HG02943 (cell line): Measurements from ENCODE around the gene AHCYL2.
A peak's percentile ranks its signal among the peaks of the same experiment; 100 is the strongest.
"Not testable (repeated sequence)": the region's sequence is repeated elsewhere in the genome, so short reads cannot be mapped to it uniquely, and the experiment has no call there.

Experiments used
- ATAC-seq: cut with Tn5 transposase; IDR thresholded peaks from one replicate; pipeline ENCODE4 v1.9.1; 2021; ENCODE audit warnings: mild to moderate bottlenecking, low read depth, moderate library complexity; ENCODE audit not compliant: unreplicated experiment

The AHCYL2 gene

DNA sequence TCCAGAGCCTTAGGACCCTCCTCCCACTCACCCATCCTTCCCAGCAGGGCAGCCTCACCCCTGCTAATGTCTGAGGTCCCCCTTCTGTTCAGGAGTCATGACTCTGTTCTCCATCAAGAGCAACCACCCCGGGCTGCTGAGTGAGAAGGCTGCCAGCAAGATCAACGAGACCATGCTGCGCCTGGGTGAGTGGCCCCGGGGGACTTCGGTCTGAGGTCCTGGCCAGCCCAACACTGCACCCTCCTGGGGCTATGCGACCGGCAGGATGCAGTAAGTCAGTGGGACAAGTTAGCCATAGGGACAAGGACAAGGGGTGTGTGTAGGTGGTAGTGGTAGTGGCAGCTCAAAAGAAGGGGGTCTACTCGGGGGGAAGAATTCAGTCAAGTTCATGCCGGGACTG, 16.2 kb upstream of the AHCYL2 start:
- no peak for ATAC-seq

- ATAC-seq: no peak
Measured at GRCh38 chr7:129209067-129209926, 15.5 kb upstream of the AHCYL2 start.

DNA sequence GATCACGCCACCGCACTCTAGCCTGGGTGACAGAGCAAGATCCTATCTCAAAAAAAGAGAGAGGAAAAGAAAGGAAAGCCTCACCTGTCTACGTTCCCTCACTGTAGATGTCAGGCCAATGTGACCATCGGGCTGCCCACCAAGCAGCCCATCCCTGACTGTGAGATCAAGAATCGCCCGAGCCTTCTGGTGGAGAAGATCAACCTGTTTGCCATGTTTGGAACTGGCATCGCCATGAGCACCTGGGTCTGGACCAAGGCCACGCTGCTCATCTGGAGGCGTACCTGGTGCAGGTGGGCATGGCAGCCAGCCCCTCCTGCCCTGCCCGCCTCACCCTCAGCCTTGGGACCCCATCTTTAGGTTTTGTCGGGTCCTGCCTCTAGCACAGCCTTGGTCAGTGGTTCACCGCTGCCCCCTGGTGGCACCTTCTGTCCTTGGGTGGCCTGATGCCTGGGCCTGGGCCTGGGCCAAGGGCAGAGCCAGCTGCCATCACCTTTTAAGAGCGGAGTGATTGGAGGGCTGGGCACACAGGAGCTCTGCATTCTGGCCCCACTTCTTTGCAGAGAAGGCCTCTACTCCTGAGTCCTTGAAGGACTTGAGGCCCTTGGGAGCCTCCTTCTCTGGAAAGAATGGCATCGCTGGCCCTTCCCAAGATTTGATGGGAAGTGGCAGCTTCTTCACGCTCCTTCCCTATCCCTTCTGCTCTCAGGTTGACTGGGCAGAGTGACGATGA, 14.4 kb upstream of the AHCYL2 start:
- no peak for ATAC-seq

DNA sequence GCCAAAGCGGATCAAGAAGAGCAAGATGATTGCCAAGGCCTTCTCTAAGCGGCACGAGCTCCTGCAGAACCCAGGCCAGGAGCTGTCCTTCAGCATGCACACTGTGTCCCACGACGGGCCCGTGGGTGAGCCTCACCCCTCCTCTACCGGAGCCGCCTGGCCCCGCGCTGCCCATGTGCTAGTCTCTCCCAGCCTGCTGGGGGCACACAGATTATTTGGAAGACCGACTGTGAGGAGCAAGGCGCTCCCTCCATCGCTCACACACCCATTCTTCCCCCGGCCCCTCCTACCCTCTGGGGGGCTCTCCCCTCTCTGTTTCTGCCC, 13.9 kb upstream of the AHCYL2 start:
- ATAC-seq: no peak

- no peak for ATAC-seq
Measured at GRCh38 chr7:129212126-129212525, 12.7 kb upstream of the AHCYL2 start.

GRCh38 chr7:129212596-129212995, 12.2 kb upstream of the AHCYL2 start:
- no peak for ATAC-seq

- no peak for ATAC-seq
Measured at GRCh38 chr7:129213828-129214227, 11.0 kb upstream of the AHCYL2 start.

DNA sequence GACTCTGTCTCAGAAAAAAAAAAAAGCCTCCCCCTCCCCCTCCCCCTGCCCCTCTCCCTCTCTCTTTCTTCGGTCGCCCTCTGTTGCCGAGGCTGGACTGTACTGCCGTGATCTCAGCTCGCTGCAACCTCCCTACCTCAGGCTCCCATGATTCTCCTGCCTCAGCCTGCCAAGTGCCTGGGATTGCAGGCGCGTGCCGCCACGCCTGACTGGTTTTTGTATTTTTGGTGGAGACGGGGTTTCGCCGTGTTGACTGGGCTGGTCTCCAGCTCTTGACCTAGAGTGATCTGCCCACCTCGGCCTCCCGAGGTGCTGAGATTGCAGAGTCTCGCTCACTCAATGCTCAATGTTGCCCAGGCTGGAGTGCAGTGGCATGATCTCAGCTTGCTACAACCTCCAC, 9.1 kb upstream of the AHCYL2 start:
- not testable (repeated sequence) for ATAC-seq

GRCh38 chr7:129216101-129216715, 8.6 kb upstream of the AHCYL2 start:
- ATAC-seq: not testable (repeated sequence)

- ATAC-seq: not testable (repeated sequence)
Measured at GRCh38 chr7:129216821-129217416, 7.9 kb upstream of the AHCYL2 start.

- no peak for ATAC-seq
Measured at GRCh38 chr7:129218514-129219062, 6.2 kb upstream of the AHCYL2 start.

DNA sequence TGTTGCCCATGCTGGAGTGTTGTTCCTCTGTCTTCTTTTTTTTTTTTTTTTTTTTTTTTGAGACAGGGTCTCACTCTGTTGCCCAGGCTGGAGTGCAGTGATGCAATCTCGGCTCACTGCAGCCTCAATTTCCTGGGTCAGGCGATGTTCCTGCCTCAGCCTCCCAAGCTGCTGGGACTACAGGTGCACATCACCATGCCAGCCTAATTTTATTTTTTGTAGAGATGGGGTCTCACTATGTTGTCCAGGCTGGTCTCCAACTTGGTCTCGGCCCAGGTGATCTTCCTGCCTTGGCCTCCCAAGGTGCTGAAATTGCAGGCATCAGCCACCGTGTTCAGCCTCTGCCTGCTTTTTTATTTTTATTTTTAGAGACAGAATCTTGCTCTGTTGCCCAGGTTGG, 5.7 kb upstream of the AHCYL2 start:
- not testable (repeated sequence) for ATAC-seq

- no peak for ATAC-seq
Measured at GRCh38 chr7:129222064-129222463, 2.8 kb upstream of the AHCYL2 start.

DNA sequence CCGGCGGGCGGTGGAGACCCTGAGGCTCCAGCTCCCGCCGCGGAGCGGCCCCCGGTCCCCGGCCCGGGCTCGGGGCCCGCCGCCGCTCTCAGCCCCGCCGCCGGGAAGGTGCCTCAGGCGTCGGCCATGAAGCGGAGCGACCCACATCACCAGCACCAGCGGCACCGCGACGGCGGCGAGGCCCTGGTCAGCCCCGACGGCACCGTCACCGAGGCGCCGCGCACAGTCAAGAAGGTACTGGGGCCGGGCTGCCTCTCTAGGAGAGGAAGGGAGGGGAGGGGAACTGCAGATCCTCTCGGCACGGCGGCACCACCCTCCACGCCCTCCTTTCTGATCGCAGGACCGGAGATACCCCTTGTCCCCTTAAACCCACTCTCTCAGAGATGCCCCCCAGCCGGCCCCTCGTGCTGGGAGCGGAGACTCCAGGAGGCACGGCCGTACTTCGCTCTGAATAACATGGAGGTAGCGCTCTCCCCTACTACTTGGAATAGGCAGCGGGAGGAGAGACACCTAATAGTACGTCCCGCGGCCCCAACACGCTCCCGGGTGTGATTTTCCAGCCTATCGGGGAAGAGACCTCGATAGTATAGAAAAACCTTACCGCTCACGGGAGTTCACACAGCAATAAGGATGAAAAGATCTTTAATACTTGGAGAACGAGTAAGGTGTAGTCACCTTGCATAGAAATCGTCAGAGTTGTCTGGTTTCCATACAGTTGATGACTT, 538 bp downstream of the AHCYL2 start:
- ATAC-seq: peak; percentile 29

GRCh38 chr7:129225931-129226572, 1.2 kb downstream of the AHCYL2 start:
- ATAC-seq: no peak

DNA sequence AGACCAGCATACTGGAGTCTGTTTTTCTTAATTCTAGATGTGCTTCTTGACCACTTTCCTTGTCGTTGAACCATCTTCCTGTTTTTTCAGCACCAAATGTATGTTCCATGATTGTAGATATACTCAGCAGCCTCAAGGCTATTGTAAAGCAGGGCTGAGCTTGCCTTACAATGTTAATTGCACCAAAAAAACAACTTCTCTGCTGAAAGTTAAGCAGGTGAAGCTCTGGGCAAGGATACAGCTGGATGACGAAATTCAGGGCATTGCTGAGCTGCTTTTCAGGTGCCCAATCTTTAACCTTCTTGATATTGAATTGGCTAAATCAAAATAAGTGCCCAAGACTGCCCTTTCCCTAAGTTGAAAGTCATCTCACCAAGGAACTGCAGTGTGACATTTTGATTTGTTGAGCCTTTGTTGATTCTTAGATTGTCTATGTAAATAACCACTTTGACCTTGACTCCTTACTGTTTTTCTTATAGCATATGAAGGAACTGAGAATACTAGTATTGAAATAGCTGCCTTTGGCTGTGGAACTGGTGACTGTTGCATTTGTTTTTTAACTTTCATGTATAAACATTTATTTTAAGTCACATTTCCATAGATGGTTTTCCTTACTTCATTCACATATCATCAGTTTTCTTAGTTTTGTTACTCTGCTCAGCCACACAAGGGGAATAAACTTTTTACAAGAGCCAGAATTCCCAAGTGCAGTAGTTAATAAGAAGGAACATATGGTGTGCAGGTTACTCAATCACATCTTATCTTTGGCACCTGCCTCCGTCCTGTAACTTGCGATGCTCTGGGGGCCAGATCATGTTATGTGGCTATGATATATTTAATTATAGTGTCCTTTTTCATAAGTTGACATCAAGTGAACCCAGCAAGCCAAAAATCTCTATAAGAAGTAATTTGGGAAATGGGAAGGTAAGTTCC, 3.1 kb downstream of the AHCYL2 start:
- ATAC-seq: no peak

DNA sequence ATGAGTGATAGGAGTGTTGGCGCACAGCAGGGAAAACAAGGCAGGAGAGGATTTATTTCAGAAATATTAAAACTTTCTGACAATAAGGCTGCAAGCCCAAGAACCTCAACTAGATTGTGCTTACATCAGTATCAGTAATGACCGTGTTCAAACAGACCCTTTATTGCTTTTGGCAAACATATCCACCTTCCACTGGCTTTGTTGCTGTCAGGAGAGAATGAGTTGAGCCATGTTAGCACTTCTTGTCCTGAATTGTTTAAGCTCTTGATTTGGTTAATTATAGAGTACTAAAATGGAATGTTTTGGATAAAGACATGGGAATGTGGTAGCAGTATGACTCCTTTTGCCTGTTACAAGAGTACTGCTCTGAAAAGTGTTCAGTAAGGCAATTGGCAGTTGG, 3.8 kb downstream of the AHCYL2 start:
- no peak for ATAC-seq

GRCh38 chr7:129231666-129232065, 6.8 kb downstream of the AHCYL2 start:
- no peak for ATAC-seq

- ATAC-seq: no peak
Measured at GRCh38 chr7:129238546-129238945, 13.7 kb downstream of the AHCYL2 start.
